A549 (cell line): ENCODE measurements around the gene TAF4.

Experiments
- EP300 ChIP-seq, 2 experiments: fragments of >200 bp; sonication (Bioruptor Twin); formaldehyde crosslinking; IDR thresholded peaks; 2 replicates in 1 of 2; 3 replicates in 1 of 2; pipeline ENCODE4 v1.6.1; 2016 to 2017
- ESRRA ChIP-seq: fragments of 150-350 bp; IDR thresholded peaks from 2 replicates; pipeline ENCODE4 v1.6.1; 2014; ENCODE audit warnings: mild to moderate bottlenecking, low read length, borderline replicate concordance
- POLR2A ChIP-seq: IDR thresholded peaks from 2 replicates; pipeline ENCODE4 v1.6.1; 2012; ENCODE audit warnings: mild to moderate bottlenecking, low read length
- TF ChIP-seq, protein P1 (sequence below): fragments of >200 bp; sonication (Bioruptor Twin); formaldehyde crosslinking; IDR thresholded peaks from 3 replicates; pipeline ENCODE4 v1.5.1; 2016
- TF ChIP-seq, protein P2 (sequence below): fragments of 450-650 bp; IDR thresholded peaks from 2 replicates; pipeline ENCODE4 v1.6.1; 2014; ENCODE audit warnings: antibody characterized with exemption

DNA sequence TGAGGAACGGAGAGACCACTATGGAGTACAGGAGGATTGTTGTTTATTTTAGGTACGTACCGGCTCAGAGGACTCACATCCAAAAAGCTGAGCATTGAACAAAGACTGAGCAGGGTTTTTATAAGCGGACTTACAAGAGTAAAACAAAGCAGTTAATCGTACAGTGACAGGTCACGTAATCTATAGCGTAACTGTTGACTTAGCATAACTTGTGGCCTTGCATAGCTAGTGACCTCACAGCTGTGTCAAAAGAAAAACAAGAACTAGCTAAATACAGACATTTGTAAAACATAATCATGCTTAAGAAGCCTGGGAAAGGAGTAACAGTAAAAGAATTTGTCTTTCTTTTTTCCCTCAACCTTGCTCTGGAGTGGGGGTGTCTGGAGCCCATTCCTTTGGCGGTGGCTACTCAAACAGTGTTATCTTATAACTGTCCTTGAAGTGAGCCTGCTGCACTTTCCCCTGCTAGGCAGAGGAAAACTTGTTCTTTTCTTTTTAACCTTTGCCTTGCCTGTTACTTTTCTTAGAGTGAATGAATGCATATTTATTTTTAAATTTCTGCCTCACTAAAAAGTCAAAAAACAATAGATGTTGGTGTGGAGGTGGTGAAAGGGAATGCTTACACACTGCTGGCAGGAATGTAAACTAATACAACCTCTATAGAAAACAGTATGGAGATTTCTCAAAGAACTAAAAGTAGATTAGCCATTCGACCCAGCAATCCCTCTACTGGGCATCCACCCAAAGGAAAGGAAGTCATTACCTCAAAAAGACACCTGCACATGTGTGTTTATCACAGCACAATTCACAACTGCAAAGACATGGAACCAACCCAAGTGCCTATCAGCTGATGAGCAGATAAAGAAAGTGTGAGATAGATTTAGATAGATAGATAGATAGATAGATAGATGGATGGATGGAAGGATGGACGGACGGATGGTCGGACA, 109.0 kb downstream of the TAF4 start:
- no peak for TF ChIP-seq ESRRA
- no peak for TF ChIP-seq POLR2A
- TF ChIP-seq, protein P1, sequence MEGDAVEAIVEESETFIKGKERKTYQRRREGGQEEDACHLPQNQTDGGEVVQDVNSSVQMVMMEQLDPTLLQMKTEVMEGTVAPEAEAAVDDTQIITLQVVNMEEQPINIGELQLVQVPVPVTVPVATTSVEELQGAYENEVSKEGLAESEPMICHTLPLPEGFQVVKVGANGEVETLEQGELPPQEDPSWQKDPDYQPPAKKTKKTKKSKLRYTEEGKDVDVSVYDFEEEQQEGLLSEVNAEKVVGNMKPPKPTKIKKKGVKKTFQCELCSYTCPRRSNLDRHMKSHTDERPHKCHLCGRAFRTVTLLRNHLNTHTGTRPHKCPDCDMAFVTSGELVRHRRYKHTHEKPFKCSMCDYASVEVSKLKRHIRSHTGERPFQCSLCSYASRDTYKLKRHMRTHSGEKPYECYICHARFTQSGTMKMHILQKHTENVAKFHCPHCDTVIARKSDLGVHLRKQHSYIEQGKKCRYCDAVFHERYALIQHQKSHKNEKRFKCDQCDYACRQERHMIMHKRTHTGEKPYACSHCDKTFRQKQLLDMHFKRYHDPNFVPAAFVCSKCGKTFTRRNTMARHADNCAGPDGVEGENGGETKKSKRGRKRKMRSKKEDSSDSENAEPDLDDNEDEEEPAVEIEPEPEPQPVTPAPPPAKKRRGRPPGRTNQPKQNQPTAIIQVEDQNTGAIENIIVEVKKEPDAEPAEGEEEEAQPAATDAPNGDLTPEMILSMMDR = no peak
- TF ChIP-seq EP300 (IDR thresholded peaks at IDR 0.05) = no peak
- TF ChIP-seq, protein P2, sequence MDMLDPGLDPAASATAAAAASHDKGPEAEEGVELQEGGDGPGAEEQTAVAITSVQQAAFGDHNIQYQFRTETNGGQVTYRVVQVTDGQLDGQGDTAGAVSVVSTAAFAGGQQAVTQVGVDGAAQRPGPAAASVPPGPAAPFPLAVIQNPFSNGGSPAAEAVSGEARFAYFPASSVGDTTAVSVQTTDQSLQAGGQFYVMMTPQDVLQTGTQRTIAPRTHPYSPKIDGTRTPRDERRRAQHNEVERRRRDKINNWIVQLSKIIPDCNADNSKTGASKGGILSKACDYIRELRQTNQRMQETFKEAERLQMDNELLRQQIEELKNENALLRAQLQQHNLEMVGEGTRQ = no peak
